ENCODE measurements around the gene DLEU7. TPM values are rescaled to one million over a fixed set of nuclear protein-coding genes. Genes with fewer than 3 reads are reported as not detected.

Gene DLEU7
- total and polyA plus RNA-seq, 10 of the 15 experiments (the other 5 are each of a cell fraction or from before 2014, with no cell fraction given), result not detected

DNA sequence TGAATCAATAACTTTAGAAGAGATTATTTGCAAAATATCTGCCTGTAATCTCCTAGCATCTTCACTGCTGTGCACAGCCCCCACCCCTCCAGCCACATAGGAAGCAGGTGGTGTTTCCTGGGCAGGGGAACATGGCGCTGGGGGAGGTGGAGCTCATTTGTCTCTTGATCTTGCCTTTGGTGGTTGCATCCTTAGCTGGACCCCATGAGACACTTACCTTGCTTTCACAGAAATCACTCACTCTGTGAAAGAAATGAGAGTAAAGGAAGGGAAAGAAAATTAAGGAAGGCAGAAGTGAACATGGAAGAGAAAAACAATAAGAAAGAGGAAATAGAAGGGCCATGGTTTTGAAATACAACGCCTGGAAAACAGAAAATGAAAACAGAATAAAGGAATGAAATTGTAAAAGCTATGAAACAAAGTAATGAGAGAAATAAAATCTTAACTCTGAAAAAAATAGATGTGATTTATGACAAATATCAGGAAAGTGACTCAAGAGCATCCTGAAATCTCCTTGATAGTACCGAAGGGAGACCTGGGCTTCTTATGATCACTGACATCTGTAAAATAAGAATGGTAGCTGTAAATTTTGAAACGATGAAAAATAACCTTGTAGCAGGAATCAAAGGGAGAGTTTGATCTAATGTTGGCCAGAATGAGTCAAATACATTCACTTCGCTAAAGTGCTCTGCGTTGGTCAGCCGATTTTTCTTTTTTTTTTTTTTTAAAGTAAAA, 48.9 kb upstream of the DLEU7 start (continued):
- TF ChIP-seq, protein P1, sequence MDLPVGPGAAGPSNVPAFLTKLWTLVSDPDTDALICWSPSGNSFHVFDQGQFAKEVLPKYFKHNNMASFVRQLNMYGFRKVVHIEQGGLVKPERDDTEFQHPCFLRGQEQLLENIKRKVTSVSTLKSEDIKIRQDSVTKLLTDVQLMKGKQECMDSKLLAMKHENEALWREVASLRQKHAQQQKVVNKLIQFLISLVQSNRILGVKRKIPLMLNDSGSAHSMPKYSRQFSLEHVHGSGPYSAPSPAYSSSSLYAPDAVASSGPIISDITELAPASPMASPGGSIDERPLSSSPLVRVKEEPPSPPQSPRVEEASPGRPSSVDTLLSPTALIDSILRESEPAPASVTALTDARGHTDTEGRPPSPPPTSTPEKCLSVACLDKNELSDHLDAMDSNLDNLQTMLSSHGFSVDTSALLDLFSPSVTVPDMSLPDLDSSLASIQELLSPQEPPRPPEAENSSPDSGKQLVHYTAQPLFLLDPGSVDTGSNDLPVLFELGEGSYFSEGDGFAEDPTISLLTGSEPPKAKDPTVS (IDR thresholded peaks at IDR 0.05; ENCODE audit: low read depth, low read length), result no peak
- TF ChIP-seq SRF (IDR thresholded peaks at IDR 0.05; ENCODE audit: low read depth in 2 of 2, low read length in 2 of 2) (no peak), SP1 (IDR thresholded peaks at IDR 0.05; ENCODE audit: low read depth, low read length) (peak; percentile 11), MXI1 (IDR thresholded peaks at IDR 0.05; ENCODE audit: low read depth, low read length) (no peak), BRCA1 (IDR thresholded peaks at IDR 0.05; ENCODE audit: low read depth, low read length) (no peak), IKZF1 (conservative IDR thresholded peaks at IDR 0.05) (no peak), KDM1A (IDR thresholded peaks at IDR 0.05; ENCODE audit: borderline replicate concordance) (no peak), EZH2 (IDR thresholded peaks at IDR 0.05; ENCODE audit: borderline replicate concordance, control insufficient read depth, low read depth, low read length) (no peak), ATF7 (IDR thresholded peaks at IDR 0.05; ENCODE audit: low read depth) (no peak), HDGF (IDR thresholded peaks at IDR 0.05) (no peak), SIX5 (IDR thresholded peaks at IDR 0.05; ENCODE audit: low read depth, low read length, severe bottlenecking) (no peak), SUZ12 (IDR thresholded peaks at IDR 0.05; ENCODE audit: unreplicated experiment) (no peak), JUND (IDR thresholded peaks at IDR 0.05; ENCODE audit: low read depth, low read length) (no peak), ZSCAN29 (IDR thresholded peaks at IDR 0.05) (no peak), SREBF2 (IDR thresholded peaks at IDR 0.05; ENCODE audit: low read length) (no peak)
- TF ChIP-seq, protein P2, sequence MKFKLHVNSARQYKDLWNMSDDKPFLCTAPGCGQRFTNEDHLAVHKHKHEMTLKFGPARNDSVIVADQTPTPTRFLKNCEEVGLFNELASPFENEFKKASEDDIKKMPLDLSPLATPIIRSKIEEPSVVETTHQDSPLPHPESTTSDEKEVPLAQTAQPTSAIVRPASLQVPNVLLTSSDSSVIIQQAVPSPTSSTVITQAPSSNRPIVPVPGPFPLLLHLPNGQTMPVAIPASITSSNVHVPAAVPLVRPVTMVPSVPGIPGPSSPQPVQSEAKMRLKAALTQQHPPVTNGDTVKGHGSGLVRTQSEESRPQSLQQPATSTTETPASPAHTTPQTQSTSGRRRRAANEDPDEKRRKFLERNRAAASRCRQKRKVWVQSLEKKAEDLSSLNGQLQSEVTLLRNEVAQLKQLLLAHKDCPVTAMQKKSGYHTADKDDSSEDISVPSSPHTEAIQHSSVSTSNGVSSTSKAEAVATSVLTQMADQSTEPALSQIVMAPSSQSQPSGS (IDR thresholded peaks at IDR 0.05; ENCODE audit: low read length), result no peak
- TF ChIP-seq, protein P3, sequence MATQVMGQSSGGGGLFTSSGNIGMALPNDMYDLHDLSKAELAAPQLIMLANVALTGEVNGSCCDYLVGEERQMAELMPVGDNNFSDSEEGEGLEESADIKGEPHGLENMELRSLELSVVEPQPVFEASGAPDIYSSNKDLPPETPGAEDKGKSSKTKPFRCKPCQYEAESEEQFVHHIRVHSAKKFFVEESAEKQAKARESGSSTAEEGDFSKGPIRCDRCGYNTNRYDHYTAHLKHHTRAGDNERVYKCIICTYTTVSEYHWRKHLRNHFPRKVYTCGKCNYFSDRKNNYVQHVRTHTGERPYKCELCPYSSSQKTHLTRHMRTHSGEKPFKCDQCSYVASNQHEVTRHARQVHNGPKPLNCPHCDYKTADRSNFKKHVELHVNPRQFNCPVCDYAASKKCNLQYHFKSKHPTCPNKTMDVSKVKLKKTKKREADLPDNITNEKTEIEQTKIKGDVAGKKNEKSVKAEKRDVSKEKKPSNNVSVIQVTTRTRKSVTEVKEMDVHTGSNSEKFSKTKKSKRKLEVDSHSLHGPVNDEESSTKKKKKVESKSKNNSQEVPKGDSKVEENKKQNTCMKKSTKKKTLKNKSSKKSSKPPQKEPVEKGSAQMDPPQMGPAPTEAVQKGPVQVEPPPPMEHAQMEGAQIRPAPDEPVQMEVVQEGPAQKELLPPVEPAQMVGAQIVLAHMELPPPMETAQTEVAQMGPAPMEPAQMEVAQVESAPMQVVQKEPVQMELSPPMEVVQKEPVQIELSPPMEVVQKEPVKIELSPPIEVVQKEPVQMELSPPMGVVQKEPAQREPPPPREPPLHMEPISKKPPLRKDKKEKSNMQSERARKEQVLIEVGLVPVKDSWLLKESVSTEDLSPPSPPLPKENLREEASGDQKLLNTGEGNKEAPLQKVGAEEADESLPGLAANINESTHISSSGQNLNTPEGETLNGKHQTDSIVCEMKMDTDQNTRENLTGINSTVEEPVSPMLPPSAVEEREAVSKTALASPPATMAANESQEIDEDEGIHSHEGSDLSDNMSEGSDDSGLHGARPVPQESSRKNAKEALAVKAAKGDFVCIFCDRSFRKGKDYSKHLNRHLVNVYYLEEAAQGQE (IDR thresholded peaks at IDR 0.05; ENCODE audit: low read depth, low read length), result no peak
- TF ChIP-seq, protein P4, sequence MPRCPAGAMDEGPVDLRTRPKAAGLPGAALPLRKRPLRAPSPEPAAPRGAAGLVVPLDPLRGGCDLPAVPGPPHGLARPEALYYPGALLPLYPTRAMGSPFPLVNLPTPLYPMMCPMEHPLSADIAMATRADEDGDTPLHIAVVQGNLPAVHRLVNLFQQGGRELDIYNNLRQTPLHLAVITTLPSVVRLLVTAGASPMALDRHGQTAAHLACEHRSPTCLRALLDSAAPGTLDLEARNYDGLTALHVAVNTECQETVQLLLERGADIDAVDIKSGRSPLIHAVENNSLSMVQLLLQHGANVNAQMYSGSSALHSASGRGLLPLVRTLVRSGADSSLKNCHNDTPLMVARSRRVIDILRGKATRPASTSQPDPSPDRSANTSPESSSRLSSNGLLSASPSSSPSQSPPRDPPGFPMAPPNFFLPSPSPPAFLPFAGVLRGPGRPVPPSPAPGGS (IDR thresholded peaks at IDR 0.05; ENCODE audit: borderline replicate concordance, insufficient read depth, low read depth, low read length, poor library complexity, severe bottlenecking), result no peak
- TF ChIP-seq, protein P5, sequence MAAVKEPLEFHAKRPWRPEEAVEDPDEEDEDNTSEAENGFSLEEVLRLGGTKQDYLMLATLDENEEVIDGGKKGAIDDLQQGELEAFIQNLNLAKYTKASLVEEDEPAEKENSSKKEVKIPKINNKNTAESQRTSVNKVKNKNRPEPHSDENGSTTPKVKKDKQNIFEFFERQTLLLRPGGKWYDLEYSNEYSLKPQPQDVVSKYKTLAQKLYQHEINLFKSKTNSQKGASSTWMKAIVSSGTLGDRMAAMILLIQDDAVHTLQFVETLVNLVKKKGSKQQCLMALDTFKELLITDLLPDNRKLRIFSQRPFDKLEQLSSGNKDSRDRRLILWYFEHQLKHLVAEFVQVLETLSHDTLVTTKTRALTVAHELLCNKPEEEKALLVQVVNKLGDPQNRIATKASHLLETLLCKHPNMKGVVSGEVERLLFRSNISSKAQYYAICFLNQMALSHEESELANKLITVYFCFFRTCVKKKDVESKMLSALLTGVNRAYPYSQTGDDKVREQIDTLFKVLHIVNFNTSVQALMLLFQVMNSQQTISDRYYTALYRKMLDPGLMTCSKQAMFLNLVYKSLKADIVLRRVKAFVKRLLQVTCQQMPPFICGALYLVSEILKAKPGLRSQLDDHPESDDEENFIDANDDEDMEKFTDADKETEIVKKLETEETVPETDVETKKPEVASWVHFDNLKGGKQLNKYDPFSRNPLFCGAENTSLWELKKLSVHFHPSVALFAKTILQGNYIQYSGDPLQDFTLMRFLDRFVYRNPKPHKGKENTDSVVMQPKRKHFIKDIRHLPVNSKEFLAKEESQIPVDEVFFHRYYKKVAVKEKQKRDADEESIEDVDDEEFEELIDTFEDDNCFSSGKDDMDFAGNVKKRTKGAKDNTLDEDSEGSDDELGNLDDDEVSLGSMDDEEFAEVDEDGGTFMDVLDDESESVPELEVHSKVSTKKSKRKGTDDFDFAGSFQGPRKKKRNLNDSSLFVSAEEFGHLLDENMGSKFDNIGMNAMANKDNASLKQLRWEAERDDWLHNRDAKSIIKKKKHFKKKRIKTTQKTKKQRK (IDR thresholded peaks at IDR 0.05; ENCODE audit: low read depth, low read length), result no peak

Measured in GM12878 (cell line).